Gastrocnemius medialis (tissue), 4 donors: Measurements from ENCODE around the gene PTGR2.

Source experiments
- POLR2A ChIP-seq, 2 donors: fragments of 450-650 bp; IDR thresholded peaks; one replicate each; pipeline ENCODE4 v1.6.1; 2017; ENCODE audit warnings: antibody characterized with exemption in 2 of 2, mild to moderate bottlenecking in 2 of 2, moderate library complexity in 2 of 2
- TF ChIP-seq, protein P1 (sequence below), 5 experiments: fragments of 450-650 bp in 3 of 5; fragments of 200-600 bp in 2 of 5; sonication (generic) in 2 of 5; IDR thresholded peaks in 4 of 5; conservative IDR thresholded peaks in 1 of 5; 1 replicate in 4 of 5; 2 replicates in 1 of 5; pipeline ENCODE4 v1.5.1; 2016 to 2019; ENCODE audit warnings: antibody characterized with exemption in 5 of 5, mild to moderate bottlenecking in 3 of 5, moderate library complexity in 3 of 5

DNA sequence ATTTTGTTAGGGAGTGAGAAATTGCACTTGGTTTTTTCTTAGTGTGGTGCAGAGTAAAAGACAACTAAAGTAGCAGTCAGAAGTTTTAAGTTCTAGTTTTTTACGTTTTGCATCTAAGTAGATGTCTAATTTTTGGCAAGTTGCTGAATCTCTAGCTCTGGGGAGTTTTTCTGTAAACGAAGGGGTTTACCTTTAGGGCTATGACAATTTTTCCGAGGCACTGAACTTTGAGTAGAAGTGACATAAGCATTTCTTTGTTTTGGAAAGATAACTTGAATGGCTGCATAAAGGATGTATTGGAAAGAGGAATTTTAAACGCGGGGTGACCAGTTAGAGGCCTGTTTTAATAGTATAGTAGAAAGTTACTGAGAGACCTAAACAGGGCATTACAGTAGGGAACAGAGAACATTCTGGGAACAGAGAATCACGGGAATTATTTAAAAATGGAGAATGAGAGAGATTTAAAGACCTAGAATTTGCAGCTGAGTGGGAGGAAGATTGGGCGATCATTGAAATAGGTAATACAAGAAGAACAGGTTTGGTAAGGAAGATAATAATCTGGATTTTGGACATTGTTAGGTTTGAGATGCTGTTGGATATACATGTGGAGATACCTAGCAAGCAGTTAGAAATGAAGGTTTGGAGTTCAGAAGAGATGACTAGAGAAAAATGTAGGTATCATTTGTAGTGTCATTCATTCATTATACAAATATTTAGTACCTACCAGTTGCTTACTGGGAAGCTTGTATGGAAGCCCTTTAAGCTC, 36.2 kb downstream of the PTGR2 start:
- TF ChIP-seq, protein P1, sequence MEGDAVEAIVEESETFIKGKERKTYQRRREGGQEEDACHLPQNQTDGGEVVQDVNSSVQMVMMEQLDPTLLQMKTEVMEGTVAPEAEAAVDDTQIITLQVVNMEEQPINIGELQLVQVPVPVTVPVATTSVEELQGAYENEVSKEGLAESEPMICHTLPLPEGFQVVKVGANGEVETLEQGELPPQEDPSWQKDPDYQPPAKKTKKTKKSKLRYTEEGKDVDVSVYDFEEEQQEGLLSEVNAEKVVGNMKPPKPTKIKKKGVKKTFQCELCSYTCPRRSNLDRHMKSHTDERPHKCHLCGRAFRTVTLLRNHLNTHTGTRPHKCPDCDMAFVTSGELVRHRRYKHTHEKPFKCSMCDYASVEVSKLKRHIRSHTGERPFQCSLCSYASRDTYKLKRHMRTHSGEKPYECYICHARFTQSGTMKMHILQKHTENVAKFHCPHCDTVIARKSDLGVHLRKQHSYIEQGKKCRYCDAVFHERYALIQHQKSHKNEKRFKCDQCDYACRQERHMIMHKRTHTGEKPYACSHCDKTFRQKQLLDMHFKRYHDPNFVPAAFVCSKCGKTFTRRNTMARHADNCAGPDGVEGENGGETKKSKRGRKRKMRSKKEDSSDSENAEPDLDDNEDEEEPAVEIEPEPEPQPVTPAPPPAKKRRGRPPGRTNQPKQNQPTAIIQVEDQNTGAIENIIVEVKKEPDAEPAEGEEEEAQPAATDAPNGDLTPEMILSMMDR (IDR thresholded peaks at IDR 0.05 in 4 of 5, conservative IDR thresholded peaks at IDR 0.05 in 1 of 5) = no peak
- no peak for TF ChIP-seq POLR2A (IDR thresholded peaks at IDR 0.05)
